Lower lobe of right lung (tissue), 2 donors: Measurements from ENCODE around the gene LRP1B. TPM values are rescaled to one million over a fixed set of nuclear protein-coding genes. Genes with fewer than 3 reads are reported as not detected.

Source experiments
- ATAC-seq, 2 donors: fragments of 200-7000 bp; cut with Tn5 transposase; one replicate each; pipeline ENCODE4 v1.9.1; 2020 to 2022; ENCODE audit warnings: mild to moderate bottlenecking in 2 of 2, moderate library complexity in 2 of 2
- DNase-seq: peaks from one replicate; pipeline ENCODE4 v3.0.0-alpha.2; 2020
- H3K27ac ChIP-seq: fragments of 200-600 bp; one replicate; pipeline ENCODE4 v1.8.0; 2022
- H3K27me3 ChIP-seq: fragments of 200-600 bp; one replicate; pipeline ENCODE4 v1.8.0; 2022; ENCODE audit warnings: low read depth
- H3K36me3 ChIP-seq: fragments of 200-600 bp; one replicate; pipeline ENCODE4 v1.8.0; 2022; ENCODE audit warnings: mild to moderate bottlenecking
- H3K4me1 ChIP-seq: fragments of 200-600 bp; one replicate; pipeline ENCODE4 v1.8.0; 2022
- H3K4me3 ChIP-seq: fragments of 200-600 bp; one replicate; pipeline ENCODE4 v1.8.0; 2022; ENCODE audit warnings: mild to moderate bottlenecking
- H3K9me3 ChIP-seq: fragments of 200-600 bp; one replicate; pipeline ENCODE4 v1.8.0; 2022
- intact Hi-C: fragments of 100-400 bp; cut with DNase I; formaldehyde crosslinking; loops from one replicate; pipeline ENCODE4 v1.11.0; 2022
- total RNA-seq: library from RNA; stranded (reverse); fragmentation: NEBNext Ultra II Directional; extraction: Animal tissue kit (Norgen Biotek cat#: 25700); gene quantifications from one replicate; pipeline ENCODE4 v1.2.1, GENCODE V29; 2021
- TF ChIP-seq, protein P1 (sequence below): fragments of 200-600 bp; IDR thresholded peaks from one replicate; pipeline ENCODE4 v1.8.0; 2022; ENCODE audit warnings: antibody characterized with exemption, mild to moderate bottlenecking
- donor health status: DM: no; HTN: yes; CAD: no; lungs with severe emphysema.

The LRP1B gene
- total RNA-seq, 1 donor from 2014 or later, result 0.09 TPM

DNA sequence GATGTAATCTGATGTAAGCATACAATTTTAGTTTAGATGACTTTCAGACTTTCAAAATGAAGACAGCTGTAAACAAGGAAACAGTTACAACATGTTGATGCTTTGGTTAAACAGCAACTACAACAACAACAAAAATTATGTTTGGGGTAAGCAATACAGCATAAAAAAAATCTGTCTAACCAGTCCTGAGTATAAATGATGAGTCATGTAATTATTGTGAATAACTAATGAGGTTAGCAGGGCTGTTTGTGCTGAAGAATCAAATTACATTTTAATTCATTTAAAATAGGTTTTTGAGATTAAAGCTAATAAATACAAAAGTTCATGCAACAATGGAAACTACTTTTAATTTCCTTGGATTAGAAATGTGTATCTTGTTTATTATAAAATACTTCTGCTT lies 266.9 kb downstream of the LRP1B start:
- Histone ChIP-seq H3K4me1 (no peaks in the 10 kb centered on the region), H3K27ac (no peak overlapping the region), H3K36me3 (no peaks in the 10 kb centered on the region), H3K27me3 (no peaks in the 10 kb centered on the region), H3K4me3 (no peak overlapping the region), H3K9me3 (no peaks in the 10 kb centered on the region)
- intact Hi-C loops, result no loop called here
- no peak for ATAC-seq
- no peak for DNase-seq
- TF ChIP-seq, protein P1, sequence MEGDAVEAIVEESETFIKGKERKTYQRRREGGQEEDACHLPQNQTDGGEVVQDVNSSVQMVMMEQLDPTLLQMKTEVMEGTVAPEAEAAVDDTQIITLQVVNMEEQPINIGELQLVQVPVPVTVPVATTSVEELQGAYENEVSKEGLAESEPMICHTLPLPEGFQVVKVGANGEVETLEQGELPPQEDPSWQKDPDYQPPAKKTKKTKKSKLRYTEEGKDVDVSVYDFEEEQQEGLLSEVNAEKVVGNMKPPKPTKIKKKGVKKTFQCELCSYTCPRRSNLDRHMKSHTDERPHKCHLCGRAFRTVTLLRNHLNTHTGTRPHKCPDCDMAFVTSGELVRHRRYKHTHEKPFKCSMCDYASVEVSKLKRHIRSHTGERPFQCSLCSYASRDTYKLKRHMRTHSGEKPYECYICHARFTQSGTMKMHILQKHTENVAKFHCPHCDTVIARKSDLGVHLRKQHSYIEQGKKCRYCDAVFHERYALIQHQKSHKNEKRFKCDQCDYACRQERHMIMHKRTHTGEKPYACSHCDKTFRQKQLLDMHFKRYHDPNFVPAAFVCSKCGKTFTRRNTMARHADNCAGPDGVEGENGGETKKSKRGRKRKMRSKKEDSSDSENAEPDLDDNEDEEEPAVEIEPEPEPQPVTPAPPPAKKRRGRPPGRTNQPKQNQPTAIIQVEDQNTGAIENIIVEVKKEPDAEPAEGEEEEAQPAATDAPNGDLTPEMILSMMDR, result no peak

DNA sequence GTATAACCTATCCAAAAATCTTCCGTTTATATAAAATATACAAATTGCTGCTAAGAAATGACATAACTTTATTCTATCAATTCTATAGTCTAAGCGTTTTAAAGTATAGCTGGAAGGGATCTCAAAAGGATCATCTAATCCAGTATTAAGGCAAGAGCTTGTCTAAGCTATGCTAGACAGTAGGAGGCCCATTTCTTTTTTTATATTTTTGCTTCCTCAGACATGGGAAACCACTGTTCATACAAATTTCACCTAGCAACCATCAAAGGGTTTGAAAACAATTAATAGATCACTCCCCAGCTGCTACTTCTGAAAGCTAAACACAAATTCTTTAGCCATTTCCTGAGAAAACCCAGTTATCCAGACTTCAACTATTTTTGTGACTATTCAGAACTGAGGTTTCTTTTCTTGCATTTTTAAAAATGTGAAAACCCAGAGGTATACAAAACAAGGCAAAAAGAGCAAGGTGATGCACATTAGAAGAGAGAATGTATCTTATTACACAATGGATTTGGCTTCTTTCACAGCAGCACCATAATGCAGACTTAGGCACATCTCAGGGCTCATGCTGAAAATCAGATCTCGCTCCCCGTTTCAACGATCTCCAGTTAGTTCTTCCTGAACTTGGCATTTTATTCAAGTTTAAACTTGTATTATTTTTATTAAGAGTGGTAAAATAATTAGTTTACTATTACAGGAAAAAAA lies 274.4 kb downstream of the LRP1B start:
- intact Hi-C loops, result no loop called here
- DNase-seq, result no peak
- Histone ChIP-seq H3K9me3 (no peaks in the 10 kb centered on the region), H3K36me3 (no peaks in the 10 kb centered on the region), H3K4me1 (no peaks in the 10 kb centered on the region), H3K4me3 (no peak overlapping the region), H3K27me3 (no peaks in the 10 kb centered on the region), H3K27ac (no peak overlapping the region)
- TF ChIP-seq, protein P1, result no peak
- no peak for ATAC-seq

GRCh38 chr2:141848191-141848590 lies 282.6 kb downstream of the LRP1B start:
- Histone ChIP-seq H3K27ac (no peak overlapping the region), H3K27me3 (no peaks in the 10 kb centered on the region), H3K9me3 (no peaks in the 10 kb centered on the region), H3K4me3 (no peak overlapping the region), H3K4me1 (no peaks in the 10 kb centered on the region), H3K36me3 (no peaks in the 10 kb centered on the region)
- DNase-seq, result no peak
- TF ChIP-seq, protein P1, result no peak
- no peak for ATAC-seq
- intact Hi-C loops, result no loop called here

- TF ChIP-seq, protein P1, result no peak
- no peak overlapping the region for H3K27ac ChIP-seq
- no peaks in the 10 kb centered on the region for H3K36me3 ChIP-seq
- H3K9me3 ChIP-seq, result no peaks in the 10 kb centered on the region
- H3K4me3 ChIP-seq, result no peak overlapping the region
- ATAC-seq (no peak), DNase-seq (no peak)
- no peaks in the 10 kb centered on the region for H3K4me1 ChIP-seq
- intact Hi-C loops, result no loop called here
- no peaks in the 10 kb centered on the region for H3K27me3 ChIP-seq
These were observed 286.6 kb downstream of the LRP1B start for GRCh38 chr2:141844231-141844630.

GRCh38 chr2:141835103-141835502 lies 295.7 kb downstream of the LRP1B start:
- no peak for DNase-seq

More at GRCh38 chr2:141835103-141835502, 295.7 kb downstream of the LRP1B start:
- H3K36me3 ChIP-seq, result no peaks in the 10 kb centered on the region
- no peak overlapping the region for H3K4me3 ChIP-seq
- H3K27ac ChIP-seq, result no peak overlapping the region
- TF ChIP-seq, protein P1, result no peak
- no peaks in the 10 kb centered on the region for H3K27me3 ChIP-seq
- ATAC-seq, result no peak
- H3K9me3 ChIP-seq, result no peaks in the 10 kb centered on the region
- intact Hi-C loops, result no loop called here
- H3K4me1 ChIP-seq, result no peaks in the 10 kb centered on the region
